SKM-1 treated with dmso at 0.1 percent for 144 hours (cell line): ENCODE measurements around the gene FOXL2.
"Not testable (repeated sequence)": the region's sequence is repeated elsewhere in the genome, so short reads cannot be mapped to it uniquely, and the experiment has no call there.

Experiments used
- DNase-seq: peaks from one replicate; lab custom pipeline; 2025; ENCODE audit not compliant: unreplicated experiment; lab: John Stamatoyannopoulos, UW

Gene FOXL2

GRCh38 chr3:138933981-138934691 lies 12.8 kb downstream of the FOXL2 start:
- DNase-seq, result no peak

GRCh38 chr3:138933068-138933668 lies 13.8 kb downstream of the FOXL2 start:
- no peak for DNase-seq

GRCh38 chr3:138928727-138929372 lies 18.1 kb downstream of the FOXL2 start:
- DNase-seq, result no peak

DNA sequence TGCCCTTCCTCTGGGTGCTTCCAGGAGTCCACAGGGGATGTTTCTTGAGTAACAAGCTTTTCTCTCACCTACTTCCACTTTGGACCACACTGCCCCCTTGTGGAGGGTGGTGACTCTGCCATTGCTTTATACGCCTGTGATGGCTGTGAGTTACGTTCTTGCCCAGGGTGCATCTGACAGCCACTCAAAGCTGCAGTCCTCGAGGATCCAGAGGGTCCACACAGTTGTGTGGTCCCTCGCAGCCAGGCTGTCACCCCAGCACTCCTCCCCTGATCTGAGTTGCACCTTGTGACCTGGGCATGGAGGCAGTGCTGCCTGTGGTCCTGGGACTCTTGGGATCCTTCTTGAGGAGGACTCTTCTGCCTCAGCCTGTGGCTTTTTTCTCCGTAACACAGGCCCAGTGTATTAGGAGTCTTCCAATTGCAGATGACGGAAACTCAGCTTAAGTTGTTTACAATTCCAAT lies 23.4 kb downstream of the FOXL2 start:
- peak; percentile 75 for DNase-seq

GRCh38 chr3:138922400-138922799 lies 24.5 kb downstream of the FOXL2 start:
- not testable (repeated sequence) for DNase-seq

DNA sequence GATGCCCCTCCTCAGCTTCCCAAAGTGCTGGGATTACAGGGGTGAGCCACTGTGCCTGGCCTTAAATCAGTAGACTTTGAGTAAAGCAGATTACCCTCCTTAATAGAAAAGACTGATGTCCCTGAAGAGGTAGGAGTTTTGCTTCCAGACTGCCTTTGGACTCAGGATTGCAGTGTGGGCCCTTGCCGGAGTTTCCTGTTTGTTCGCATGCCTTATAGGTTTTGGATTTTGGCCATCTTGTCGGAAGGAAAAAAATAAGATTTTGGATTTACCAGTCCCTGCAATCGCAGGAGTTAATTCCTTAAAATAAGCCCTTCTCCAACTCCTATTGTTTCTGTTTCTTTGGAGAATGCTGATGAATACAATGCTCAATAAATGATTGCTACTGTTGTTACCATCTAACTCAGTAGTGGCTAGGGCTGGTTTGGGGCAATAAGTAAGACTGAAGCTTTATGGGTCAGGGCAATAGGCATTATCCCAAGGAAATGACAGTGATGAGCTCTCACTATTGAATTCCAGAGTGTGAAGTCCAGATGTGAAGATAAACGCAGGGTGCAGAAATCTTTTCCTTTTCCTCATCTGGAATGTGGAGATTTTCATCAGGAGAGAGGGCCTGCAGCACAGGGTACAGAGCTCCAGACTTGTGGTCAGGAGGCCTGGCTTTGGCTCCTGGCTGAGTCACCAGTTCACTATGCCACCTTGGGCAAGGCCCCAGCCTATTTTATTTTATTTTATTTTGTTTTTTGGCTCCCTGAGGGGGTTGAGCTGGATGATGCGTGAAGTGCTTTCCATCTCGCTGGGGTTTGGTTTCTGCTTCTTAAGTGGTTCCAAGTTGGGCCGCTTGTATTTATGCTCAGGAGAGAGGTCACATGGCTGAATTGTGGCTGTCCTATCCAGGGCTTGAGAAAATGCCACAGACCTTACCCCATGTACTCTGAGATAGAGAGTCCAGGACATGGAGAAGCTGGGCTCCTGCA lies 25.3 kb downstream of the FOXL2 start:
- no peak for DNase-seq

DNA sequence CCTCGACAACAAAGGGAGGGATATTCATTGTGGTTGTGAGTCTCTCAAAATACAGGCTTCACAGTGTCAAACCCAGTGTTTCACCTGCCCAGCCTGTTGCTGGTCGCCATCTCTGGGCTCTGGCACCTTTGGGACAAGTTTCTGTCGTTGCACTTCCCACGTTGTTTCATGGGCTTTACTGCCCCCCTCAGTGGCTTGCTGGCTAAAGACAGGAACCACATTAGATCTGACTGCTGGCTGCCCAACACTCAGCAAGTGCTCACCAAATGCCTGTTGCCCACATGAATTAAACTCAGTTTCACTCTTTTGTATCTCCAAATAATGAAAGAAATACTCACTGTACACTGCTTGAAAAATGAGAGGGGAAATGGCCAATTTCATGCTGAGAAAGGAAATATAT lies 27.6 kb downstream of the FOXL2 start:
- DNase-seq, result no peak

DNA sequence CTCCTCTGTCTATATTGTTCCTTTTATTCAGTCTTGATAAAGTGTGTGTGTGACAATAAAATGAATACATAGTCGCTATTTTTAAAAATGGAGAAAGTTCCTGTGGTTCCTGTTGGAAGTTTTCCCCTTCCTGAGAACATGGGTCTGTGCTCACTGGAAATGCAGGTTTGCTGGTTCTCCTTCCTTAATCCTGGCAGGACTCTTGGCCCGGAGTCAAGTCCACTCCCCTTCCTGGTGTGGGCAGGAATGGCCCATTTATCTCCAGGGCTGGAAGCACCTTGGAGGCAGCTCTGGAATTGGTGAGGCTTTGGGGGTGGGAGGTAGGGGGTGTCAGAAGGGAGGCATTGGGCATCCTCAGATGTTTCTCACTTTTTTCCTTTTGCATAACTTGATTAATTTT lies 30.1 kb downstream of the FOXL2 start:
- DNase-seq, result no peak

DNA sequence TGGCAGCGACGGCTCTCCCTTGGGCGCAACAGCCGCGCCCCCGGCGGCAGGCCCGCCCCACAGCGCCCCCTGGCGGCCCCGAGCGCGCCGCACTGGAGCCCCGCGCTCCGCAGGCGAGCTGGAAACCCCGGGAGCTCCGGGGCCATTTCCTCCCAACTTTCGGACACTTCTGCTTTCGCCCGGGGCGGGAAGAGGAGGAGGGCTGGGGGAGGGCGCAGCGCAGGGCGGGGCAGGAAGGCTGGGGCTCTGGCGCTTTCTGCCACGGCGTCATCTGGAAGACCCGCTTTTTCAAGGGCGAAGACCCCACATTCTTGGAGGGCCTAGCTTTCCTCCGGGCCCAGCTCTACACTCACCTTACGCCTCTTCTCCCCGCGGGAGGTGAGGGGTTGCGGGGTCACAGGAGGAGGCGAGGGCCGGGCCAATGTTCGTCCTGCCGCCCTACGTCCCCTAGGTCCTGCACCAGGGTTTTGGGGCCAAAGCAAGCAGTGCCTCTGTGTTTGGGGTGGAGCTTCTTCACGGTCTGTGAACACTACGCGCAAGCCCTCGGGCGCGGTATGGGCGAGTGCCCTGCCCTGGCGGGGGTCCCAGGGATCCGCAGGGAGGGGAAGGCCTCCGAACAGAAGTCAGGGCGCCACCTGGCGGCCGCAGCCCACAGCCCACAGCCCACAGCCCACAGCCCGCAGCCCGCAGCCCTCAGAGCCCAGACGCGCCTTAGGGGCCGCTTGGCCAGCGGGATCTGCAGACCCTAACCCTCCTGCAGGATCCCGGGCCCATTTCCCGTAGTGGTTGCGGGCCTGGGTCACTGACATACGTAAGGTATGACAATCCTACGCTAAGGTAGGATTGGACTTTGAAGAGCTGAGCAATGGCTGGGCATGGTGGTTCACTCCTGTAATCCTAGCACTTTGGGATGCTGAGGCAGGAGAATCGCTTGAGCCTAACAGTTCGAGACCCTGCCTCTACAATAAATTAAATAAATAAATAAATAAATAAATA lies 31.1 kb downstream of the FOXL2 start:
- peak; percentile 87 for DNase-seq

GRCh38 chr3:138914870-138915502 lies 32.0 kb downstream of the FOXL2 start:
- DNase-seq, result peak; percentile 62

GRCh38 chr3:138913766-138914165 lies 33.2 kb downstream of the FOXL2 start:
- DNase-seq, result no peak

DNA sequence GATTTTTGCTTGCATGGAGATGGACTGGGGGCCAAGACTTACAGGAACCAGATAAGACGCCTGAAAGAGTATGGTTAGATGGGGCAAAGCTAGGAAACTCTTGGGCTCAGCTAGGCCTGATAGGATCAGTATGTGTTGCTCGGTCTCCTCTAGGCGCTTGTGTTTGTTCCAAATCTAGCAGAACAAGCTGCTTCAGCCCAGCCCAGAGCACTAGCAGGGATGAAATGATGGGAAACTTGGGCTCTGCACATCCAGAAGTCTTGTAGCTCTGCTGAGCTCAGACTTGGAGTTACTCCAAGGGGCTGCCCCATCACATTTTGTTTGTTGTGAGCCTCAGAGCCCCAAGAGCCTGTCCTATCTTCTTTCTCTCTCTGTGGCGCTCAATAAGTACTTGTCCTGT lies 34.7 kb downstream of the FOXL2 start:
- no peak for DNase-seq

DNA sequence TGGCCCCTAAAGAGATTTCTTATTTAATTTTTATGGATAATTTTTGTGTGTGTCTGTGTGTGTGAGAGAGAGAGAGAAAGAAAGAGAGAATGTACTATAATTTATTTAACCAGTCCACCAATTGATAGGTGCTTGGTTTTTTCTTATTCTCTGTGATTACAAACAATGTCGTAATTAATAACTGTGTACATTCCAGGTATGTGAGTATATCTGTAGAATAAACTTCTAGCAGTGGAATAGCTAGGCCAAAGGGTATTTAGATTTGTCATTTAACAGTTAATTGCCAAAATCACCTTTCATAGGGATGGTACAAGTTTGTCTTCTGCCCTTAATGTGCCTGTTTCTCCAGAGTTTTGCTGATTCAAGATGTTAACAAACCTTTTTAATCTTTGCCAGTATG lies 35.3 kb downstream of the FOXL2 start:
- DNase-seq, result no peak

- no peak for DNase-seq
These were observed 37.0 kb downstream of the FOXL2 start for GRCh38 chr3:138909904-138910303.

GRCh38 chr3:138908846-138909245 lies 38.1 kb downstream of the FOXL2 start:
- peak; percentile 53 for DNase-seq

DNA sequence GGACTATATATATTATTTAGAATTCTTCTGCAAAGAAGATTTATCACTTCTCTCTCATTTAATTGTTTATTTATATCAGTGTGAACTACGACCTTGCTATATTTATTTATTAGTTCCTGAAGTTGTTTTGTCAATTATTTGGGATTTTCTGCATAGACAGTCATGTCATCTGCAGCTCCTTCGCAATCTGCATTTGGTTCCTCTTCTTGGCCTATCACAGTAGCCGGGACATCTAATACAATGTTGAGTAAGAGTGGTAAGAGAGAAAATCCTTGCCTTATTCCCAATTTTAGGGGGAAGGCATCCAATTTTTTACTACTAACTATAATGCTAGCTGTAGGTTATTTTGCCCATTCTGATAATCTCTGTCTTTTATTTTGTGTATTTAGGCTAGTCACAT lies 39.4 kb downstream of the FOXL2 start:
- peak; percentile 46 for DNase-seq

GRCh38 chr3:138902171-138902570 lies 44.8 kb downstream of the FOXL2 start:
- DNase-seq, result peak; percentile 12

DNA sequence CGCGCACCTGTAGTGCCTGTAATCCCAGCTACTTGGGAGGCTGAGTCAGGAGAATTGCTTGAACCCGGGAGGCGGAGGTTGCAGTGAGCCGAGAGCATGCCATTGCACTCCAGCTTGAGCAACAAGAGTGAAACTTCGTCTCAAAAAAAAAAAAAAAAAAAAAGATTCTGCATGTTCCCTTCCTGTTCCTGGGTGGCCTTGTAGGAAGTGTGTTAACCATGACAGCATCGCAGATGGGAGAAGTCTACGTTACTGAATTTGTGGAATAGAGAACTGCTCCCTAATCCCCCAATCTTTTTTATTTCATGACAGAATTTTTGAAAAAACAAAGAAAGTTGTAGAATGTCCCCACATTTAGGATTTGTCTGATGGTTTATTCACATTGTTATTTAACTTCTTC lies 45.4 kb downstream of the FOXL2 start:
- DNase-seq, result no peak

- DNase-seq, result no peak
These were observed 47.5 kb downstream of the FOXL2 start for GRCh38 chr3:138899351-138899991.
